GM12874 (cell line): ENCODE measurements around the gene ABHD17A.

ENCODE experiments used
- TF ChIP-seq, protein P1 (sequence below): IDR thresholded peaks from 2 replicates; pipeline ENCODE4 v1.5.1; 2011; ENCODE audit warnings: low read depth, mild to moderate bottlenecking, control low read depth, low read length, moderate library complexity; ENCODE audit not compliant: insufficient read depth

ABHD17A gene

DNA sequence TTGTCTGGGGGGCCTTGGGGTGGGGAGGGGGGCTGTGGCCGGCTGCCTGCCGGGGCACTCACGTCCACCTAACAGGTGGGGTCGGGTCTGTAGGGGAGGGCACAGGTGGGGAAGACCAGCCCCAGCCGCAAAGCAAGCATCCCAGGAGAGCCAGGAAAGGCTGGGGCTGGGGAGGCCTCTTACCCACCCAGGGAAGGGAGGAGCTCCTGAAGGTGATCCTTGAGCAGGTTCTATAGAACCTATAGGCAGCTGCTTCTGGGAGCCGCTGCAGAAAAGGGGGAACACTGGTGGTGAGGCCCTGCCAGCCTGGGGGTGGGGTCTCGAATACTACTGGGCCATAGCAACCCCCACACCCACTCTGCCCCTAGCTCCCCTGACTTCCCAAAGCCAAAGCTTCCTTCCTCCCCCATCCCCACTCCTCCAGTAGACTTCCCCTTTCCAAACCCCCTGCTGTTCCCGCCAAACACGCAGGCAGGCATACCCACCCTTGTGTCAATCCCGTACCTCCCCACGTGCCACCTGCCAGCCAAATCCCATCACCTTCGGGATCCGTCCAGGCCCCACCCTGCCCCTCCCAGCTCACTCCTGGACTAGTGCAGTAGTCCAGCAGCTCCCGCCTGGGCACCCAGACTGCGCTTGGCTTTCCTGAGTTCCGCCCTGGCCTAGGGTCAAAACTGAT is 27.5 kb downstream of the ABHD17A start:
- TF ChIP-seq, protein P1, sequence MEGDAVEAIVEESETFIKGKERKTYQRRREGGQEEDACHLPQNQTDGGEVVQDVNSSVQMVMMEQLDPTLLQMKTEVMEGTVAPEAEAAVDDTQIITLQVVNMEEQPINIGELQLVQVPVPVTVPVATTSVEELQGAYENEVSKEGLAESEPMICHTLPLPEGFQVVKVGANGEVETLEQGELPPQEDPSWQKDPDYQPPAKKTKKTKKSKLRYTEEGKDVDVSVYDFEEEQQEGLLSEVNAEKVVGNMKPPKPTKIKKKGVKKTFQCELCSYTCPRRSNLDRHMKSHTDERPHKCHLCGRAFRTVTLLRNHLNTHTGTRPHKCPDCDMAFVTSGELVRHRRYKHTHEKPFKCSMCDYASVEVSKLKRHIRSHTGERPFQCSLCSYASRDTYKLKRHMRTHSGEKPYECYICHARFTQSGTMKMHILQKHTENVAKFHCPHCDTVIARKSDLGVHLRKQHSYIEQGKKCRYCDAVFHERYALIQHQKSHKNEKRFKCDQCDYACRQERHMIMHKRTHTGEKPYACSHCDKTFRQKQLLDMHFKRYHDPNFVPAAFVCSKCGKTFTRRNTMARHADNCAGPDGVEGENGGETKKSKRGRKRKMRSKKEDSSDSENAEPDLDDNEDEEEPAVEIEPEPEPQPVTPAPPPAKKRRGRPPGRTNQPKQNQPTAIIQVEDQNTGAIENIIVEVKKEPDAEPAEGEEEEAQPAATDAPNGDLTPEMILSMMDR: no peak

DNA sequence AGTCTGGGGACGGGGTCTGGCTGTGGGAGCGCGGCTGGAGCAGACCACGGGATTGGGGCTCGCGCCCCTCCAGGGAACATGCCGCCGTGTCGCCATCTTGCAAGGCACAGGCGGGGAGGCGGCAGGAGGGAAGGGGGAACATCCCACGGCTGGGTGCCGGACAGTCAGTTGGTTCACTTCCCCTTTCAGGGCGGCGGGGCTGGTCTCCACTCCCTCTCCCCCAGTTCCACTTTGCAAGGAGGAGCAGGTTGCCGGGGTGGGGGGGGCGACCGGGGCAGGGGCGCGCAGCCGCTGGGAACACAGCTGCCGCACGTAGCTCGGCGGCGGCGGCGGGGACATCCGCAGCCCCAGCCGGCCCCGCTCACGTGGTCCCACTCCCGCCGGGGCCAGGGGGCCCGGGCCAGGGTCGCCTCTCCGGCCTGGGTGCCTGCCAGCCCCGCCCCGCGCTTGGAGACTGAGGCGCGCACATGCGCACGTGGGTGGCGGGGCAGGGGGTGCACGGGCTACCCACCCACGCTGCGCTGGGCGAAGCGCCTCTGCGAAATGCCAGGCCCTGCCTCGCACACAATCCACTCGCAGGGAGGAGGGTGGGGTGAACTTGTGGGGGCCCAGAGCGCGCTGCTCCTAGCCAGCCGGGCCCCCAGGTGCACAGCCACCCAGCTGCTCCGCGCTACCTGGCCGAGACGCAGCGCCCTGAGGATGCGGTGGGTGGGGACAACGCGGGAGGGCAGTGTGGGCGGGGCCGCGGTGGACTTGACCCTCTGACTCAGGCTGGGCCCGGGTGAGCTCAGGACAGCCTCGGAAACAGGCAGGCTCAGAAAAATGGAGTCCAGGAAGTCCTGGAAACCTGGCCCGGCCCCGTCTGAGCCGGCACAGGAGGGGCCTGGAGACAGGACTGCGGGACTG is 28.3 kb downstream of the ABHD17A start:
- TF ChIP-seq, protein P1: no peak

DNA sequence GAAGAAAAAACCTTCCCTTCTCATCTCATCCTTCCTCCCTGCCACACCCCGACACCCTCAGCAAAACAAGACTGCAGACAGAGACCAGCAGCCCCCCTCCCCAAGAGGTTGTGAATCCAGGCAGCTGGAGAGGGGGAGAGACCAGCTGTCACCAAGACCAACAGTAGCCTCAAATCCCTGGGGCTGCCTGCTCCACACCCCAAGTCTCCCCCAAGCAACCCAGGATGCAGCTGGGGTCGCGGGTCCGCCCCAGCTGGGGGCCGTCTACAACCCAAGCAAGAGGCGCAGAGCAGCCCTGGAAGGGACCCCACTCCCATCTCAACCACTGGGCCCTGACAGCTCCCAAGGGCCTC is 29.0 kb downstream of the ABHD17A start:
- TF ChIP-seq, protein P1: no peak

DNA sequence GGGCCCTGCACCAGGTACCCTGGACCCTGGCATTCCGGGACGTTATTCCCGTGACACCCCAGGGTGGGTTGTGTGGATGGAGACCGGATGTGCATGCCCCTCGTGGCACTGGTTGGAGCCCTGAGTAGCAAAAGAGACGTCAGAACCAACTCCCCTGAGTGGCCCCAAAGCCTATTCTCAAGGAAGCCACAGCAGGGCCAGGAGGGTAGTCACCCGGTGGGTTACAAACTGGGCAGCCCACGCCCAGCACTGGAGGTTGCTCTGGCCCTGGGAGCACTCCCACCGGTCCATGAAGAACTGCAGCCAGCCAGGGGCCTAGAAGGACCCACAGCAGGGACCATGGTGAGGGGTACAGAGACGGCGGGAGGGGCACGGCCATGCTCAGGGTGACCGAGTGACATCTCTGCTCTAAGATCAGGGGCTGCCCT is 29.5 kb downstream of the ABHD17A start:
- TF ChIP-seq, protein P1: no peak

DNA sequence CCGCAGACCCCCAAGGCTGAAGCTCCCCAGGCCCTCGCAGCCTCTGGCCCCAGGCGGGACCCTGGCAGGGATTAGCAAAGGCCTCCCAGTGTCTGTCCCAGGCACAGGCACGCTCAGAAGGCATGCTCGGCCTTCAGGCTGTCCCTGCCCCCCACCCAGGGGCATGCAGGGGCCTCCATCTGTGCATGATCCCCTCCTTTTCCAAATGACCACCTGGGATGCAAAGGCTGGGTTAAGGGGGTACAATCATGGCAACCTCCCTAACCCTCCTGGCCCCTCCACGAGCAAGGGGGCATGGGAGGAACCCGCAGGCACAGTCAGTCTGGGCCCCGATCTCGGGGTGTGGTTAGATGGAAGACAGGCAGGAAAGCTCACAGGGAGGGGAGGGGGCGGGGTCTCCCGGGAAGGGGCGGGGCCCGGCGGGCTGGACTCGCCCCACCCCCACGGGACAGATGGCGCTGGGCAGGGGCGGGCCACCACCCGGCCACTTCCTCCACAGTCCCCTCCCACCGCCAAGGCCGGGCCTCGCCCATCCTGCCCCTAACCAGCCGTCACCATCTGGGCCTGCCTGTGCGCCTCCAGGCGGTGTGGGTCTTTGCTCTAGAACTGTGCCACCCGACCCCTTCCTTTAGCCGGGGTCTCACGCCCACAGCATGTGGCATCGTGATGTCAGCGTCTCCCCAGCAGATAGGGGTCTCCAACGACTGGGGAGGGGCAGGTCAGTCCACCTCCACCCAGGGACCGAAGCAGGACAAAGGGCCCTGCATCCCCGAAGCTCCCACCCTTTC is 30.1 kb downstream of the ABHD17A start:
- TF ChIP-seq, protein P1: no peak

DNA sequence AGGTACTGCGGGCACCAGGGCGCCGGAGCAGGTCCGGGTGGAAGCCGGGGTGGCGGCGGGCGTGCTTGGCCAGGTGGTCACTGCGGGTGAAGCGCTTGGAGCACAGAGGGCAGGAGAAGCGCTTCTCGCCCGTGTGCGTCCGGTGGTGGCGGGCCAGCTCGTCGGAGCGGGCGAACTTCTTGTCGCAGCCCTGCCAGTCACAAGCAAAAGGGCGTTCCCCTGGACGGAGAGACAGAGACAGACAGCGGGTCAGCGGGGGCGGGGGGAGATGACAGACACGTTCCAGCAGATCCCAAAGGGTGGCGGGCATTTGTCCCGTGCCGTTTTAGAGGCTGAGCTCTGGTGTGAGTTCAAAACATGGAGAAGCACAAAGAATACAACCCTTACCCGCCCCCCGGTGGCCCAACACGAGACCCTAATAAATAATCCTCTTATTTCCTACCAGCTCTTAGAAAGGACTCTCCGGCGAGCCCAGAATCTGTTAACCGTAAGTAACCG is 30.7 kb downstream of the ABHD17A start:
- TF ChIP-seq, protein P1: no peak
